GM21381 (cell line): Measurements from ENCODE around the gene FGD3.

ENCODE experiments used
- ATAC-seq: cut with Tn5 transposase; IDR thresholded peaks from one replicate; pipeline ENCODE4 v1.9.1; 2021; ENCODE audit warnings: mild to moderate bottlenecking, moderate library complexity; ENCODE audit not compliant: unreplicated experiment

Gene FGD3

GRCh38 chr9:92954886-92955285, 7.6 kb downstream of the FGD3 start:
- no peak for ATAC-seq

- ATAC-seq: no peak
Measured at GRCh38 chr9:92960561-92961290, 13.4 kb downstream of the FGD3 start.

- no peak for ATAC-seq
Measured at GRCh38 chr9:92961627-92962302, 14.4 kb downstream of the FGD3 start.

- ATAC-seq: no peak
Measured at GRCh38 chr9:92962303-92962649, 15.0 kb downstream of the FGD3 start.

GRCh38 chr9:92962846-92963245, 15.5 kb downstream of the FGD3 start:
- ATAC-seq: no peak

DNA sequence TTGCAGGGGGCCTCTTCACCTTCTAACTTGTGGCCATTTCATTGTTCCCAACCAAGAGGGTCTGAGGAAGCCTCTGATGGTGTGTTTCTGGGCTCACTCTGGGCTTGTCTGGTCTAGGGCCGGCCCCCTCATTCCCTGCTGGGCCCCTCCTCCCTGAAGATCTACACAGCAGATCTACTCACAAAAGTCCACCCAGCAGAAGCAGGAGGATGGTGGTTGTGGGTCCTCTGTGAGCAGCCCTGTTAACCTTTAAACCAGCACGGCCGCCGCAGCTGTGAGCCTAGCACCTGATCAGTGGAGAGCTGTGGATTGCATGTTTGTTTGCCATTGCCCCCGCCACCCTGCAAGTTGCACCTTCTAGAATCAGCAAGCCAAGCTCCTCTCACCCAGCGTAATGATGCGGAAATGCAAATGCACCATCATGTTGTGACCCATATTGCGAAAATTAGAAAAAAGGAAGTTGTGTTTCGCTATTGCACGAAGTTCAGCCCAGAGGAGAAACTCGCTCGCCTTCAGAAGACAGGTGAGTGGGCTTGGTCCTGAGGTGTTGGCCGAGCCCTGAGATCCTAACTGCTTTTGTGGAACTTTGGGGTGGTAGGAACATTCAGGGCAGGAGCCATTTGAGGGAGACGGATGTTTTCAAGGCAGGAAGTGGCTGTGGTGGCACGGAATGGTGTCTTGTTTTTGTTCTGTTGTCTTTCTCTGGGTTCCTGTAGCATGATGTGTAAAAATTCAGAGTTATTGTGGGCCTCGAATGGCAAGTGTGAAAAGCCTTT, 16.7 kb downstream of the FGD3 start:
- ATAC-seq: peak; percentile 71

DNA sequence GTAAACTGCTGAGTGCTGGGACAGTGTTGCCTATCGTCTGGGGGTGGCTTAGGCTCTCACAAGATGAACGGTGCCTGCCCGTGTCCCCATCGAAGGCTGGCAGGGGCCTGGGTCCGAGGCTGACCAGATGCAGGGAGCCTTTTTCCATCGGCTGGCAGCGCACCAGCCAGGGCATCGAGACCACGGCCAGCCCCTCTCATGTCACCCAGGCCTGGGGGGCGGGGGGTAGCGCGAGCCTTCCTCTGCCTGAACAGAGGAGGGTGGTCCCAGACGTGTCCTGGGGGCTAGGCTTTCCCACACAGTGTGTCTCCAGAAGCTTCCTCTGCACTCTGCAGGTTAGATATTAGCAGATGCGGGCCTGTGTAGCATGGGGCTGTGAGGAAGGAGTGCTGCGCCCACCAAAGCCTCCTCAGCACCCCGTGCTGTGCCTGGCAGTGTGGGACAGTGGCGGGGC, 17.3 kb downstream of the FGD3 start:
- no peak for ATAC-seq

DNA sequence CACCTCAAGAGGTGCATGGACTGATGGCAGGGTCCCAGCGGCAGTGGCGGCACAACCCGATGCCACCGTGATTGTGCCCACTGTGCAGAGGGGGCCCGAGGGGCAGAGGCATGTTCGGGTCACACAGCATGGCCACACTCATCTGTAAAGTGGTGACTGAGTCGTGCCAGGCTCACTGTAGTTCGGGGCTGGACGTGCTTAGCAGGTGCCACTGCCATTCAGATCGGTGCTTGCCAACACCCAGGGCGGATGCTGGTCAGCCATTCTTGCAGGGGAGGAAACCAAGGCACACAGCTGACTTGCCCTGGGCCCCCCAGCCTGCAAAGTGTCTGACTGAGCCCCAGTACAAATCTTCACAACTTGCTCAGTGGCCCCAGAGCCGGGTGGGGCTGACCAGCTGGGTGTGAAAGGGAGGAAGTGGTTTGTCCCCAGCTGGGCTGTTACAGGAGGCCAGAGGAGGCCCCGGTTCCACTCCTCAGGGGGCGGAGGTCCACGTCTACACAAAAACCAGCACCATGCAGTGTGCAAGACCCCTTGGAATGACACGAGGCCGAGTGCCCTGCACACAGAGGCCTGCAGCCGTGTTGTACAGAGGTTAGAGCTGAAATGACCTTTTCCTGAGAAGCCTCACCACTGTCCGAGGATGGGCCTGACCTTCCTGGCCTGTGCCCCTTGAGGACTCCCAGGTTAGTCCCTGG, 17.9 kb downstream of the FGD3 start:
- ATAC-seq: peak; percentile 30

- ATAC-seq: no peak
Measured at GRCh38 chr9:92965759-92966517, 18.6 kb downstream of the FGD3 start.

DNA sequence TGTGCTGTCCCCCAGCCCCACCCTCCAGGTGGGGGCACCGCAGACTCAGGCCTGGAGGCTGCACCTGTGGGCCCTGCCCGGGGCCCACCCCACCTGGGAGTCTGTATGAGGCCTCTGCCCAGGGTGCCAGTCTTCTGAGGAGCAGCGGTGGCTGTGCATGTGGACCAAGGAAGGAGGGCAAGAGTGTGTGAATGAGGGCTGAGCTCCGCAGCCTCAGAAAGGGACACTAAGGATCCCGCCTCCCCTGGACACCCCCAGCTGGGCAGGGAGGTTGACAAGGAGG, 19.1 kb downstream of the FGD3 start:
- ATAC-seq: no peak

- ATAC-seq: no peak
Measured at GRCh38 chr9:92968081-92968480, 20.8 kb downstream of the FGD3 start.

DNA sequence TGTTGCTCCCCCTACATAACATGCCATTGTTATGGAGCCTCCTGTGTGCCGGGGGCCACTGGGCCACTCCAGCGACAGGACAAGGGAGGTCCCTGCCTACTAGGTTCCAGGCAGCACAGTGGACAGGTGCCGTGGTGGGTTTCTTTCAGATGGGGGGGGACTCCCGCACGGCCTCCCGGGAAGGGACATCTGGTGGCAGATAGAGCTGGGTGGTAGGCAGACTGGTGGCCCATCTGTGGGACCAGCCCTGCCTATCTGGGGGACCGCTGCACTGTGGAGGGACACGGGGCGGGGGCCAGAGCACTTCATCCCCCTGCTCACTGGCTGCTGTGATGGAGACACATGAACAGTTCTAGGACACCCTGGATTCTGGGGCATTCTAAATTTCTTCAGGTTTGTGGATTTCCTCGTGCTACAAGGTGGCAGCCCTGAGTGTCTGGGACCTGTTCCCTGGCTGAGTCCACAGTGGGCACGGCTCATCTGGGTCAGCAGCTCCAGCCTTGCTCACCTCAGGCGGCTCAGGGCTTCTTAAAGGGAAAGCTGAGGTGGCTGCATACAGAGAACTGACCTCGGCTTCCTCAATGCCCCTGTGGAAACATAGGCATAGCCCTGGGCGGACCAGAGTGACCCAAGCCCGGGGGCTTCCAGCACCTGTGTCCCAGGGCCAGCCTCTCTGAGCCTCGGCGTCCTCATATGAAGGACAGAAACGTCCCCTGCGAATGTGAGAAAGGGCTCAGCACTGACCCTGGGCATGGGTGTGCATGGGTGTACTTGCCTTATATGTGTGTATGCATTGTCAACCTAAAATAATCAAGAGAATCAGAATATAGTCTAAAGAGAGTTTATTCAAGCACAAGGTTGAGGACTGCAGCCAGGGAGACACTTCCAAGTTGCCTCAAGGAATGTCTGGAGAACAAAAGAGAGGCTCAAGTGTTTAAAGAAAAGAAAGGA, 22.5 kb downstream of the FGD3 start:
- no peak for ATAC-seq

GRCh38 chr9:92970467-92970923, 23.2 kb downstream of the FGD3 start:
- no peak for ATAC-seq

DNA sequence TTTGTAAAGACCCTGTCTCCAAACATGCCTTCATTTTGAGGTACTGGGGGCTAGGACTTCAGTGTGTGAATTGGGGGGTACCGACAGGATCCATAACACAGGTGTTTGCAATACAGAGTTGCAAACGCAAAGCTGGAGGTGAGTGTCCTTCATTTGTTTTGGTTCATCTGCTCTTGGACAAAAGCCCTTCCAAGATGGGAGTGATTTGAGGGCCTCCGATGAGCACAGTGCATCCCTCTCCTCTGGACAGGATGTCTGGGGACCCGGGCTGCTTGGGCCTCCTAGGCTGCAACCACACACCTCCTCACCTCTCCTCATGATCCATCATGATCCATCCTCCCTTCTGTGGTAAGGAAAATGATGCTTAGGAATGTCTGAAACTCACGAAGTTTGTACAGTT, 23.8 kb downstream of the FGD3 start:
- ATAC-seq: no peak

DNA sequence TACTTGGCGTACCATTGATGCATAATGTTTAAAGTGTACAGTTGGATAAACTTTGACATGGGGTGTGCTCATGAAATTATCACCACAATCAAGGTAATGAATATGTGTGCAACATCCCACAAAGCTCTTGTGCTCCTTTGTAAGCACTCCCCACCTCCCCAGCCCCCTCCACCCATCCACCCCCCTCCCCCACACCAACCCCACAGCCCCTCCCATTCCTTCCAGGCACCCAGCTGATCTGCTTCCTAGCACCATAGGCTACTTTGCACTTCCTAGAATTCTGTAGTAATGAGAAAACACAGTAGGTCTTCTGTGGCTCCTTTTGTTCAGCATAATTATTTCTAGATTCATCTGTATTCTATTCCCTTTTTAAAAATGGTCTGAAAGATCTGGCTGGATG, 24.5 kb downstream of the FGD3 start:
- no peak for ATAC-seq

DNA sequence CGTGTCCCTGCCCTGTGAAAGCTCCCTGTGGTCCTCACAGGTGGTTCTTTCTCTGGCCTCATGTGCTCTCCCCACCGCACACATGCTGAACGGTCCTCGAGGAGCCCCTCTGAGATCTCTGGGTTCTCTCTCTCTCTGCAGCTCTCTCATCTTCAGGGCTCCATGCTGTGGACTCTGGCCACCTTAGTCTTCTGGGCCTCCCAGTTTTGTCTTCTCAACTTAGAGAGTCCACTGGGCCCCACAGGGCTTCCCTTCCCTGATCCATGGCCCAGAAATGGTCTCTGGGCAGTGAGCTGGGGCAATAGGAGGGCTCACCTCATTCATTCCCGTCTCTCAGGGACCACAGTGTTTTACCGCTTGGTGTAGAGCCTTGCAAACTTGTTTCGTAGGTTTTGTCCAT, 26.4 kb downstream of the FGD3 start:
- no peak for ATAC-seq

DNA sequence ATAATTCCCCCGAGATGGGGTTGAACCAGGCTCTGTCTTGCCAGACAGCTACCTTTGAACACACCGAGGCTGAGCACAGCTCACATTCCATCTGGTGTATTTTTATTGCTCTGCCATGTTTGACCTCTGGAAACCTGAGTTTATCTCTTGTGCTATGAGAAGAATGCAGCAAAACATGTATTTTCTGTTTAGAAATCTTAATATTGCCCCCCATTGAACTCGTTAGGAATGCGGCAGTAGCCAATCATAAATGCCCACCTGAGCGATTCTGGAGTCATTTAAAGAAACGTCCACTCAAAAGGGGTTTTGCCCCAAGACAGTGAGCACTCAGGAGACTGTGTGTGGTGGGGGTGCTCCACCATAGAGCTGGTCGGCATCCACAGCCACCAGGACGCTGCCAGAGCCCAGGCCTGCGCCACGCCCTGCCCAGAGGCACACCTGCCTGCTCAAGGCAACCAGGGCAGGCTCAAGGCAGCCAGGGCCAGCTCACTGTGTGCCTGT, 26.9 kb downstream of the FGD3 start:
- no peak for ATAC-seq

- no peak for ATAC-seq
Measured at GRCh38 chr9:92974761-92975755, 27.7 kb downstream of the FGD3 start.
